GM12878 (cell line): ENCODE measurements around the gene TMEM256. TPM values are rescaled to one million over a fixed set of nuclear protein-coding genes. Genes with fewer than 3 reads are reported as not detected.

ENCODE experiments used
- ATAC-seq: fragments of 200-7000 bp; cut with Tn5 transposase; 3 replicates; pipeline ENCODE4 v1.9.1; 2020; ENCODE audit warnings: mild to moderate bottlenecking, moderate library complexity
- BruUV-seq: library from RNA; stranded (reverse); fragments of 400-500 nt; replicated peaks from 2 replicates; lab custom pipeline; 2021; lab: Mats Ljungman, UMichigan
- CTCF ChIA-PET: fragments of 300-600 bp; sonication (Branson Sonifier 250); formaldehyde crosslinking; extraction: SDS; loops from one replicate; lab custom pipeline; 2021; ENCODE audit warnings: inconsistent platforms; lab: Yijun Ruan, JAX
- POLR2A ChIA-PET: fragments of 350-600 bp; formaldehyde crosslinking; extraction: SDS; loops from one replicate; lab custom pipeline; 2021; ENCODE audit warnings: inconsistent platforms; lab: Charles Lee
- RAD21 ChIA-PET: fragments of 300-600 bp; sonication (Branson Sonifier 250); formaldehyde crosslinking; loops from one replicate; lab custom pipeline; 2023; ENCODE audit warnings: antibody characterized with exemption; ENCODE audit not compliant: unreplicated experiment; lab: Charles Lee
- SMC1A ChIA-PET: fragments of 300-600 bp; sonication (Branson Sonifier 250); formaldehyde crosslinking; loops from one replicate; lab custom pipeline; 2023; ENCODE audit not compliant: unreplicated experiment, uncharacterized antibody; lab: Charles Lee
- DNase-seq: peaks from one replicate; pipeline ENCODE4 v3.0.0-alpha.2; 2011; ENCODE audit warnings: low read depth, low spot score
- FAIRE-seq: peaks from 3 replicates; lab custom pipeline; 2011; peaks lifted over from hg19 to GRCh38; lab: Jason Lieb, UNC
- H2AFZ ChIP-seq: 2 replicates; pipeline ENCODE4 v1.6.0; 2011; ENCODE audit warnings: low read depth, low read length, control low read depth; ENCODE audit not compliant: control insufficient read depth
- H3K27ac ChIP-seq: 2 replicates; pipeline ENCODE4 v1.5.1; 2011; ENCODE audit warnings: control low read depth; ENCODE audit not compliant: control insufficient read depth, insufficient read depth
- H3K27me3 ChIP-seq, 2 experiments: replicated peaks in 1 of 2; 2 replicates each; pipeline versions ENCODE4 v1.6.0 to v1.6.1; 2011; ENCODE audit warnings: low read length in 1 of 2; ENCODE audit not compliant: control insufficient read depth in 2 of 2, insufficient read depth in 2 of 2
- H3K36me3 ChIP-seq, 2 experiments: 2 replicates each; pipeline ENCODE4 v1.5.1; 2011; ENCODE audit warnings: low read length in 1 of 2; ENCODE audit not compliant: control insufficient read depth in 2 of 2, insufficient read depth in 2 of 2
- H3K4me1 ChIP-seq: 2 replicates; pipeline ENCODE4 v1.6.1; 2011; ENCODE audit warnings: mild to moderate bottlenecking, low read length, moderate library complexity, mixed read lengths; ENCODE audit not compliant: control insufficient read depth, insufficient read depth
- H3K4me2 ChIP-seq: 2 replicates; pipeline ENCODE4 v1.6.0; 2011; ENCODE audit warnings: control low read depth; ENCODE audit not compliant: control insufficient read depth, insufficient read depth
- H3K4me3 ChIP-seq: fragments of 200-600 bp; sonication (generic); 2 replicates; pipeline ENCODE4 v1.5.1; 2016
- H3K79me2 ChIP-seq: 2 replicates; pipeline ENCODE4 v1.6.0; 2011; ENCODE audit warnings: low read length; ENCODE audit not compliant: control insufficient read depth, insufficient read depth
- H3K9ac ChIP-seq: 2 replicates; pipeline ENCODE4 v1.8.0; 2011; ENCODE audit warnings: low read length, control low read depth, mixed read lengths; ENCODE audit not compliant: control insufficient read depth, insufficient read depth
- H3K9me3 ChIP-seq: replicated peaks from 3 replicates; pipeline ENCODE4 v1.5.1; 2011; ENCODE audit warnings: mild to moderate bottlenecking, low read length; ENCODE audit not compliant: control insufficient read depth, insufficient read depth
- H4K20me1 ChIP-seq: 2 replicates; pipeline ENCODE4 v1.6.0; 2011; ENCODE audit not compliant: control insufficient read depth, insufficient read depth
- BCL11A ChIP-seq: IDR thresholded peaks from 2 replicates; pipeline ENCODE4 v1.6.1; 2011; ENCODE audit warnings: low read depth, low read length
- BHLHE40 ChIP-seq, 2 experiments: fragments of 450-650 bp in 1 of 2; IDR thresholded peaks; 2 replicates each; pipeline ENCODE4 v1.6.1; 2011 to 2017; ENCODE audit warnings: low read depth in 2 of 2, borderline replicate concordance in 1 of 2, improper control_type of control experiment in 1 of 2, low read length in 1 of 2, mild to moderate bottlenecking in 1 of 2
- CEBPZ ChIP-seq: fragments of 150-350 bp; IDR thresholded peaks from 2 replicates; pipeline ENCODE4 v1.6.1; 2016; ENCODE audit warnings: low read depth, low read length
- CREB1 ChIP-seq: IDR thresholded peaks from 2 replicates; pipeline ENCODE4 v1.6.1; 2012; ENCODE audit warnings: low read depth, mild to moderate bottlenecking, inconsistent platforms
- NFYA ChIP-seq: IDR thresholded peaks from 2 replicates; pipeline ENCODE4 v1.6.1; 2011; ENCODE audit warnings: low read depth, mild to moderate bottlenecking, low read length, improper control_type of control experiment, borderline replicate concordance
- RAD51 ChIP-seq: fragments of 450-650 bp; IDR thresholded peaks from 2 replicates; pipeline ENCODE4 v1.6.1; 2016; ENCODE audit warnings: moderate library complexity, mild to moderate bottlenecking, inconsistent platforms
- SKIL ChIP-seq: fragments of 450-650 bp; IDR thresholded peaks from 2 replicates; pipeline ENCODE4 v1.6.1; 2017; ENCODE audit warnings: mild to moderate bottlenecking, low read depth, inconsistent platforms; ENCODE audit not compliant: poor library complexity, severe bottlenecking
- SUPT20H ChIP-seq: IDR thresholded peaks from 2 replicates; pipeline ENCODE4 v1.6.1; 2011; ENCODE audit warnings: low read depth, mild to moderate bottlenecking, low read length, moderate library complexity, borderline replicate concordance; ENCODE audit not compliant: control insufficient read depth
- SUZ12 ChIP-seq: fragments of 200-600 bp; sonication (generic); IDR thresholded peaks from one replicate; pipeline ENCODE4 v1.6.1; 2018; ENCODE audit warnings: antibody characterized with exemption, mild to moderate bottlenecking; ENCODE audit not compliant: unreplicated experiment
- USF1 ChIP-seq: IDR thresholded peaks from 2 replicates; pipeline ENCODE4 v1.6.1; 2011; ENCODE audit warnings: borderline replicate concordance, low read depth, mild to moderate bottlenecking, moderate library complexity, mixed read lengths, low read length; ENCODE audit not compliant: insufficient read depth; ENCODE audit errors: extremely low read length
- ZBTB11 ChIP-seq: fragments of 450-650 bp; formaldehyde crosslinking; IDR thresholded peaks from 2 replicates; pipeline ENCODE4 v1.5.0; 2022; ENCODE audit warnings: mild to moderate bottlenecking, missing genetic modification characterization
- WGBS: methylation state at CpG from one replicate; pipeline ENCODE4 v1.1.6; 2016; ENCODE audit warnings: low lambda C conversion rate; ENCODE audit not compliant: insufficient replicate concordance, insufficient coverage; ENCODE audit errors: missing lambda C conversion rate; 5-methylcytosine and 5-hydroxymethylcytosine counted together
- in situ Hi-C: fragments of 300-500 bp; cut with MboI; formaldehyde crosslinking; loops from 9 replicates; pipeline ENCODE4 v1.14.3; 2018; ENCODE audit warnings: mixed read lengths
- intact Hi-C: fragments of 100-400 bp; cut with micrococcal nuclease; formaldehyde crosslinking; loops from one replicate; pipeline ENCODE4 v1.14.2; 2022; ENCODE audit not compliant: unreplicated experiment
- polyA plus RNA-seq, 11 experiments: library from polyadenylated mRNA; depleted of rRNA in 4 of 11; unstranded in 6 of 11; stranded (reverse) in 5 of 11; fragments of >200 nt; fragmentation: Nextera tagmentation in 4 of 11; fragmentation: Illumina TruSeq in 1 of 11; extraction: Ambion mirVana in 4 of 11; extraction: Trizol in 1 of 11; gene quantifications; 1 replicate in 1 of 11; 2 replicates in 10 of 11; pipeline versions ENCODE4 v1.2.1 to v1.2.3, GENCODE V29; 2011 to 2016; ENCODE audit warnings: inconsistent platforms in 2 of 11, missing spikeins in 2 of 11, low read depth in 1 of 11
- total RNA-seq, 4 experiments: library from RNA; depleted of rRNA in 3 of 4; stranded (reverse); fragments of >200 nt in 3 of 4; fragmentation: Illumina TruSeq in 1 of 4; extraction: Trizol in 1 of 4; gene quantifications; 2 replicates each; pipeline versions ENCODE4 v1.2.1 to v1.2.3, GENCODE V29; 2013 to 2021

The TMEM256 gene
- total and polyA plus RNA-seq, 10 of the 15 experiments (the other 5 are each of a cell fraction or from before 2014, with no cell fraction given) = 57.3 to 342 (median 95.7) TPM

- no peaks in the 10 kb centered on the region for H3K4me1 ChIP-seq
- RAD21 ChIA-PET = no interaction called here
- SMC1A ChIA-PET = no interaction called here
- ATAC-seq (no peak), FAIRE-seq (no peak), DNase-seq (no peak)
- no peaks in the 10 kb centered on the region for H3K36me3 ChIP-seq
- CTCF ChIA-PET = interaction anchor here (0.7 kb wide), 1 partner anchor 513 kb away, joined by 4 read pairs; no protein-coding TSS in a partner anchor
- H3K4me2 ChIP-seq = no peak overlapping the region
- 52% methylated on average over 7 of the region's 7 CpGs for WGBS
- no peak overlapping the region for H2AFZ ChIP-seq
- in situ Hi-C loops = no loop called here
- intact Hi-C loops = no loop called here
- H3K27me3 ChIP-seq = no peaks in the 10 kb centered on the region; a peak in 1 of 4 replicates
- POLR2A ChIA-PET = no interaction called here
- no peaks in the 10 kb centered on the region for H4K20me1 ChIP-seq
- no TSS peak for BruUV-seq
- no peak overlapping the region for H3K27ac ChIP-seq
- no peak overlapping the region for H3K4me3 ChIP-seq
- no peak overlapping the region for H3K9ac ChIP-seq
- no peaks in the 10 kb centered on the region for H3K9me3 ChIP-seq
- no peaks in the 10 kb centered on the region for H3K79me2 ChIP-seq
- TF ChIP-seq CEBPZ (no peak), NFYA (no peak), ZBTB11 (CRISPR knock-in tag) (no peak), USF1 (no peak), SKIL (no peak), BCL11A (no peak), RAD51 (no peak), SUPT20H (no peak), SUZ12 (no peak), BHLHE40 (IDR thresholded peaks at IDR 0.05; ENCODE audit: borderline replicate concordance in 1 of 2, low read depth in 2 of 2, low read length in 1 of 2) (no peak), CREB1 (no peak)
Measured at GRCh38 chr17:7427549-7427948, 23.7 kb upstream of the TMEM256 start.
